DOHH2 (cell line): ENCODE results near the gene TPRN.

Source experiments
- CTCF ChIP-seq: fragments of 200-600 bp; sonication (generic); IDR thresholded peaks from one replicate; pipeline ENCODE4 v1.5.1; 2014; ENCODE audit warnings: antibody characterized with exemption, mild to moderate bottlenecking, low read depth, low read length; ENCODE audit not compliant: poor library complexity, severe bottlenecking
- EZH2phosphoT487 ChIP-seq: fragments of 200-600 bp; sonication (generic); IDR thresholded peaks from 2 replicates; pipeline ENCODE4 v1.6.1; 2017; ENCODE audit warnings: borderline replicate concordance, mild to moderate bottlenecking, antibody characterized with exemption, low read length, moderate library complexity, mixed read lengths

- TF ChIP-seq EZH2phosphoT487 (no peak), CTCF (no peak)
Observed at GRCh38 chr9:137167747-137168572, 32.6 kb downstream of the TPRN start.
